ENCODE results near the gene SELENOK.

Gene SELENOK

DNA sequence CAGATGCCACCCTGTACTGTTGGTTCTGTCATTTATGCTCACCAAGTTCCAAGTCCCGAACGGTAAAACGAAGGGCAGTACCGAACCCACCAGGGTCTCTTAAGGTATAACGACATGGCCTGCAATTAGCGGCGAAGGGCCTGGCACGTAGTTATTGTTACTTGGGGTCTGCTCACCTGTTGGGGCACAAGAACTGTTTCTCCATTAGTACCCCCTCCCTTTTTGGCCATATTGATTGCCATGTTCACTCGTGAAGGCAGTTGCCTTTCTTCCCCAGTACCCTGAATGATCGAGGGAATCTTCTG lies 44.9 kb downstream of the SELENOK start:
- Histone ChIP-seq H2AFZ (ENCODE audit: low read length) (peak overlapping the region; percentile 86; the same call in 1 of the 2 replicates), H3K4me1 (ENCODE audit: low read length) (peaks cover 21% of the 10 kb centered on the region), H3K4me3 (ENCODE audit: low read length) (peak overlapping the region; percentile 81), H3K79me2 (ENCODE audit: low read length) (no peaks in the 10 kb centered on the region; the same call in 1 of the 2 replicates), H3K36me3 (replicated peaks; ENCODE audit: insufficient read depth, low read length) (no peaks in the 10 kb centered on the region), H4K20me1 (ENCODE audit: insufficient read depth, low read length) (no peaks in the 10 kb centered on the region), H3F3A (ENCODE audit: insufficient read depth, low read length) (peaks cover 24% of the 10 kb centered on the region), H3K9me3 (replicated peaks; ENCODE audit: insufficient read depth, low read length) (no peaks in the 10 kb centered on the region), H3K4me2 (ENCODE audit: low read depth, low read length) (peak overlapping the region; percentile 99), H3K9ac (ENCODE audit: low read length) (0 out of 2 replicates have a peak overlapping the region, but pooled peaks have one; percentile 87), H3K27me3 (replicated peaks; ENCODE audit: insufficient read depth, low read length) (no peaks in the 10 kb centered on the region), H3K9me2 (replicated peaks; ENCODE audit: insufficient read depth, low read length) (no peaks in the 10 kb centered on the region), H3K27ac (ENCODE audit: low read length) (no peak overlapping the region)
- TF ChIP-seq, protein P1, sequence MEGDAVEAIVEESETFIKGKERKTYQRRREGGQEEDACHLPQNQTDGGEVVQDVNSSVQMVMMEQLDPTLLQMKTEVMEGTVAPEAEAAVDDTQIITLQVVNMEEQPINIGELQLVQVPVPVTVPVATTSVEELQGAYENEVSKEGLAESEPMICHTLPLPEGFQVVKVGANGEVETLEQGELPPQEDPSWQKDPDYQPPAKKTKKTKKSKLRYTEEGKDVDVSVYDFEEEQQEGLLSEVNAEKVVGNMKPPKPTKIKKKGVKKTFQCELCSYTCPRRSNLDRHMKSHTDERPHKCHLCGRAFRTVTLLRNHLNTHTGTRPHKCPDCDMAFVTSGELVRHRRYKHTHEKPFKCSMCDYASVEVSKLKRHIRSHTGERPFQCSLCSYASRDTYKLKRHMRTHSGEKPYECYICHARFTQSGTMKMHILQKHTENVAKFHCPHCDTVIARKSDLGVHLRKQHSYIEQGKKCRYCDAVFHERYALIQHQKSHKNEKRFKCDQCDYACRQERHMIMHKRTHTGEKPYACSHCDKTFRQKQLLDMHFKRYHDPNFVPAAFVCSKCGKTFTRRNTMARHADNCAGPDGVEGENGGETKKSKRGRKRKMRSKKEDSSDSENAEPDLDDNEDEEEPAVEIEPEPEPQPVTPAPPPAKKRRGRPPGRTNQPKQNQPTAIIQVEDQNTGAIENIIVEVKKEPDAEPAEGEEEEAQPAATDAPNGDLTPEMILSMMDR (IDR thresholded peaks at IDR 0.05; ENCODE audit: low read length) = no peak
- TF ChIP-seq EZH2 (optimal IDR thresholded peaks at IDR 0.05; ENCODE audit: low read depth, low read length) = no peak
- no peak for TF ChIP-seq EZH2phosphoT487 (IDR thresholded peaks at IDR 0.05; ENCODE audit: low read length)
- no peak for DNase-seq

DNA sequence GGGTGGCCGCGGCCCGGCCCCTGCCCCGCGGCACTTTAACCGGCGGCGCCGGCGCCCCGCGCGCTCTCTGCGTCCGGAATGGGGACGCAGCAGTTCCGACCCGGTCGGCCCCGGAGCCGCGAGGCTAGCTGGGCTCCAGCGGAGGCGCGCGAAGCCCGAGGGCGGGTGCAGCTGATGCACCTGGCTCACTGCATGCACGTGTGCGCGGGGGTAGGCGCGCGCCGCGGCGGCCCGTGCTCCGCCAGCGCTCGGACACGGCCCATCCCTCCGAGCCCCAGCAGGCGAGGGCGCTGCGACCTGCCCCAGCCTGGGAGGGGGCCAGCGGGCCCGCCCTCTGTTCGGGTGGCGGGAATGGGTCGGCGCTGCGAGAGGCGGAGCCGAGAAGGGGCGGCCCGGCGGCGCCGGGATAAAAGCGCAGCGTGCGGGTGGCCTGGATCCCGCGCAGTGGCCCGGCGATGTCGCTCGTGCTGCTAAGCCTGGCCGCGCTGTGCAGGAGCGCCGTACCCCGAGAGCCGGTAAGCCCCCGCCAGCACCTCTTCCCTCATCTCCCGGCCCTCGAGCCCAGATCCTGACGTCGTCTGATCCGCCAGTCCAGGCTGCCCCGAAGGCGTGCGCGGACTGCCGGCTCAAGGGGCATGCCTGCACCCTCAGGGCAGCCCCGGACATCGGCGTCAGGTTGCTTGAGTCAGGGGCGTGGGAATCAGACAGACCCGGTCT lies 45.4 kb downstream of the SELENOK start, which contains the start of the genes CHDH and IL17RB:
TSS of gene CHDH (minus strand) at position 286 of the 717 bp plus-strand sequence. CDS start 22,411 bp downstream, outside the sequence.
TSS of gene IL17RB (plus strand) at position 435 of the 717 bp plus-strand sequence. CDS start at position 456, 21 bp downstream.
- Histone ChIP-seq H2AFZ (ENCODE audit: low read length) (peak within 1 kb of the TSS; percentile 86), H3K27me3 (replicated peaks; ENCODE audit: insufficient read depth, low read length) (no peaks in the 10 kb centered on the region), H3K4me2 (ENCODE audit: low read depth, low read length) (peak within 1 kb of the TSS; percentile 99), H3K4me1 (ENCODE audit: low read length) (peaks cover 21% of the 10 kb centered on the region), H3K36me3 (replicated peaks; ENCODE audit: insufficient read depth, low read length) (no peaks in the 10 kb centered on the region), H3K4me3 (ENCODE audit: low read length) (peak within 1 kb of the TSS; percentile 81), H3K9ac (ENCODE audit: low read length) (peak within 1 kb of the TSS; percentile 87), H3F3A (ENCODE audit: insufficient read depth, low read length) (peaks cover 24% of the 10 kb centered on the region), H3K9me3 (replicated peaks; ENCODE audit: insufficient read depth, low read length) (no peaks in the 10 kb centered on the region), H4K20me1 (ENCODE audit: insufficient read depth, low read length) (no peaks in the 10 kb centered on the region), H3K27ac (ENCODE audit: low read length) (peak within 1 kb of the TSS; percentile 85; the same call in 1 of the 2 replicates), H3K9me2 (replicated peaks; ENCODE audit: insufficient read depth, low read length) (no peaks in the 10 kb centered on the region), H3K79me2 (ENCODE audit: low read length) (no peaks in the 10 kb centered on the region; the same call in 1 of the 2 replicates)
- TF ChIP-seq EZH2phosphoT487 (IDR thresholded peaks at IDR 0.05; ENCODE audit: low read length) = no peak
- TF ChIP-seq, protein P1 (IDR thresholded peaks at IDR 0.05; ENCODE audit: low read length) = no peak; the same call in 1 of the 2 replicates
- no peak for TF ChIP-seq EZH2 (optimal IDR thresholded peaks at IDR 0.05; ENCODE audit: low read depth, low read length)
- DNase-seq = peak; percentile 75

DNA sequence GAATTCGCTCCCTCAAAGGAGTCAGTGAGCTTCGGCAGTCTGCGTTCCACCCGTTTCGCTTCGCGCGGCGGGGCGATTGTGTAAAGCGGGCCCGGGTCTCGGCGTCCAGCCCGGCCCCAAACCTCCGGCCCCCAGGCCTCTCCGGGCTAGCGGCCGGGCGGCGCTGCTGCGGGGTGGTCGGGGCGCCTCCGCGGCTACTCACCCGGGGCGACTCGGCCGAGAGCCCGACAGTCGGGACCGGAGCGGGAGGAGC lies 45.9 kb downstream of the SELENOK start:
- H3K36me3 ChIP-seq (replicated peaks; ENCODE audit: insufficient read depth, low read length) = no peaks in the 10 kb centered on the region
- DNase-seq = no peak
- H3K9me3 ChIP-seq (replicated peaks; ENCODE audit: insufficient read depth, low read length) = no peaks in the 10 kb centered on the region
- peak overlapping the region; percentile 87 for H3K9ac ChIP-seq (ENCODE audit: low read length)
- peaks cover 24% of the 10 kb centered on the region for H3F3A ChIP-seq (ENCODE audit: insufficient read depth, low read length)
- peak overlapping the region; percentile 99 for H3K4me2 ChIP-seq (ENCODE audit: low read depth, low read length)
- peaks cover 21% of the 10 kb centered on the region for H3K4me1 ChIP-seq (ENCODE audit: low read length)
- H2AFZ ChIP-seq (ENCODE audit: low read length) = peak overlapping the region; percentile 86
- no peaks in the 10 kb centered on the region; the same call in 1 of the 2 replicates for H3K79me2 ChIP-seq (ENCODE audit: low read length)
- no peaks in the 10 kb centered on the region for H3K27me3 ChIP-seq (replicated peaks; ENCODE audit: insufficient read depth, low read length)
- peak overlapping the region; percentile 81 for H3K4me3 ChIP-seq (ENCODE audit: low read length)
- peak overlapping the region; percentile 85; the same call in 1 of the 2 replicates for H3K27ac ChIP-seq (ENCODE audit: low read length)
- H3K9me2 ChIP-seq (replicated peaks; ENCODE audit: insufficient read depth, low read length) = no peaks in the 10 kb centered on the region
- H4K20me1 ChIP-seq (ENCODE audit: insufficient read depth, low read length) = no peaks in the 10 kb centered on the region
- no peak for TF ChIP-seq EZH2phosphoT487 (IDR thresholded peaks at IDR 0.05; ENCODE audit: low read length)
- TF ChIP-seq EZH2 (optimal IDR thresholded peaks at IDR 0.05; ENCODE audit: low read depth, low read length) = no peak
- TF ChIP-seq, protein P1 (IDR thresholded peaks at IDR 0.05; ENCODE audit: low read length) = no peak

Data from MM.1S (cell line).